Body of pancreas (tissue), 4 donors: ENCODE data around the gene RAB40C.

Experiments used
- CTCF ChIP-seq, 7 experiments: fragments of 450-650 bp in 4 of 7; fragments of 200-600 bp in 3 of 7; sonication (generic) in 3 of 7; IDR thresholded peaks; one replicate each; pipeline ENCODE4 v1.5.1; 2016 to 2019; ENCODE audit warnings: antibody characterized with exemption in 7 of 7
- POLR2A ChIP-seq, 3 donors: fragments of 450-650 bp; IDR thresholded peaks; one replicate each; pipeline ENCODE4 v1.6.1; 2016; ENCODE audit warnings: antibody characterized with exemption in 3 of 3, mild to moderate bottlenecking in 2 of 3

DNA sequence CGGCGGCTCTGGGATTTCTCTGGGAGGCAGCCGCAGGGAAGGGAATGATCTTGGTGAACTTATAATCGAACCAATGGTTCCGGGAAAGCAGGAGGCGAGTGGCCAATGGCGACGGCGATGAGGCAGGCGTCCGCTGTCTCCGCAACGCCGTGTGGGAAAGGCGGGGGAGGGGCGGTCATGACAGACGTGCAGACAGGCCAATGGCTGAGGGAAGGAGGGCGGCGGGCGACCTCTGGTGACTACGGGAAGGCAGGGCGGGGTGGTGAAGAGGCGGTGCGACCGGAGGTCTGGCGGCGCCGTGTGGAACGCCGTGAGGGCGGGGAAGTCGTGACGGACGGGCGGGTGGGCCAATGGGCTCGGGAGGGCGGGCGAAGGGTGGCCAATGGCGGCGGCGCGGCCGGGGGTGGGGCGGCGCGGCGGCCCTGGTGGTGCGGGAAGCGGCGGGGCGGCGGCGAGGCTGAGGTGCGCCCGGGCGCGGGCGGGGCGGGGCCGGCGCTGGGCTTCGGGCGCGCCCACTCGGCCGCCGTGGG lies at the start of gene RAB40C:
- TF ChIP-seq POLR2A (IDR thresholded peaks at IDR 0.05) = no peak
- peak in 4 of 7 experiments; percentile 18 to 36 (median 31) for TF ChIP-seq CTCF (IDR thresholded peaks at IDR 0.05)
